ENCODE measurements around the gene AHCYL2.
"Not testable (repeated sequence)": the region's sequence is repeated elsewhere in the genome, so short reads cannot be mapped to it uniquely, and the experiment has no call there.

AHCYL2 gene

DNA sequence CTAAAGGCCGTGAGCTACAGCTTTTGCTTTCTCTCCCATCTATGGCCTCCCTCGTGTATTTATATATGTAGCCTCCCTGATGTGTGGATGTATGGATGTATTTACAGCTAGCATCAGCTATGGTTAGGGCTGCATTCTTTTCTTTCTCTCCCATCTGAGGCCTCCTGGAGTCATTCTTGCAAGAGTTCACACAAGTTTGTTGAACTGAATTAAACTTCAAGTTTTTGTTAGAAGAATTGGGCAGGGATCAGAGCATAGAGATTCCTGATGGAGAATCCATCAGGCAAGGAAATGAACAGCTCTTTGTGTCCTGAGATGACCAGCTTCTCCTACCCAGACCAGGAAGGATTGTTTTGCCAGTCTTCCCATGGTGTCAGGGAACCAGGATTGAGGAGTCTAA is 60.3 kb downstream of the AHCYL2 start:
- ChIA-PET POLR2A (no interaction called here), CTCF (interaction anchor here (0.6 to 0.7 kb wide), 2 partner anchors 8 to 66 kb away, joined by 3 to 6 read pairs; no protein-coding TSS in a partner anchor)
- no peak for DNase-seq (ENCODE audit: extremely low spot score)
- TF ChIP-seq FOXA1 (IDR thresholded peaks at IDR 0.05) (no peak), CTBP1 (IDR thresholded peaks at IDR 0.05; ENCODE audit: borderline replicate concordance) (no peak), SP1 (IDR thresholded peaks at IDR 0.05) (no peak), HDGF (IDR thresholded peaks at IDR 0.05; ENCODE audit: borderline replicate concordance) (no peak), BHLHE40 (IDR thresholded peaks at IDR 0.05; ENCODE audit: borderline replicate concordance) (no peak), ARNT (IDR thresholded peaks at IDR 0.05) (no peak), FOXM1 (IDR thresholded peaks at IDR 0.05; ENCODE audit: borderline replicate concordance) (no peak), ELF4 (IDR thresholded peaks at IDR 0.05) (no peak), TARDBP (IDR thresholded peaks at IDR 0.05) (no peak), NFRKB (IDR thresholded peaks at IDR 0.05) (no peak), ZNF384 (IDR thresholded peaks at IDR 0.05) (no peak), LEF1 (IDR thresholded peaks at IDR 0.05; ENCODE audit: borderline replicate concordance) (no peak), L3MBTL2 (conservative IDR thresholded peaks at IDR 0.05) (no peak), SUZ12 (IDR thresholded peaks at IDR 0.05) (no peak), FOXK2 (IDR thresholded peaks at IDR 0.05) (no peak)
- TF ChIP-seq, protein P1, sequence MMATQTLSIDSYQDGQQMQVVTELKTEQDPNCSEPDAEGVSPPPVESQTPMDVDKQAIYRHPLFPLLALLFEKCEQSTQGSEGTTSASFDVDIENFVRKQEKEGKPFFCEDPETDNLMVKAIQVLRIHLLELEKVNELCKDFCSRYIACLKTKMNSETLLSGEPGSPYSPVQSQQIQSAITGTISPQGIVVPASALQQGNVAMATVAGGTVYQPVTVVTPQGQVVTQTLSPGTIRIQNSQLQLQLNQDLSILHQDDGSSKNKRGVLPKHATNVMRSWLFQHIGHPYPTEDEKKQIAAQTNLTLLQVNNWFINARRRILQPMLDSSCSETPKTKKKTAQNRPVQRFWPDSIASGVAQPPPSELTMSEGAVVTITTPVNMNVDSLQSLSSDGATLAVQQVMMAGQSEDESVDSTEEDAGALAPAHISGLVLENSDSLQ (IDR thresholded peaks at IDR 0.05), result no peak

DNA sequence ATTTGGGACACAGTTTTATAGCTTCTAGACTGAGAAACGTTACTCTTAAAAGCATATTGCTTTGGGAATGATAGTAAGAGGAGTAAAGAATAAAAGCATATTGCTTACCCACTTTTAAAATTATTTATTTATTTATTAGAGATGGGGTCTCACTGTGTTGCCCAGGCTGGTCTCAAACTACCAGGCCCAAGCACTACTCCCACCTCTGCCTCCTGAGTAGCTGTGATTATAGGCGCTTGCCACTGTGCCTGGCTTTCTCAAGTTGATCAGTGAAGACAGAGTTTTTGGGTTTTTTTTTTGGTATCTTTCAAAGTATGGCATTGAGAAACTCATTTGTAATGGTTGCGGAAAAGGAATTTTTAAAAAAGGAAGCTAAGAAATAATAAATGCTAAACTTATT is 68.0 kb downstream of the AHCYL2 start:
- no peak for TF ChIP-seq TARDBP (IDR thresholded peaks at IDR 0.05)
- no peak for TF ChIP-seq SP1 (IDR thresholded peaks at IDR 0.05)
- no peak for TF ChIP-seq CTBP1 (IDR thresholded peaks at IDR 0.05; ENCODE audit: borderline replicate concordance)
- TF ChIP-seq FOXM1 (IDR thresholded peaks at IDR 0.05; ENCODE audit: borderline replicate concordance), result no peak
- TF ChIP-seq LEF1 (IDR thresholded peaks at IDR 0.05; ENCODE audit: borderline replicate concordance), result no peak
- no peak for TF ChIP-seq L3MBTL2 (conservative IDR thresholded peaks at IDR 0.05)
- TF ChIP-seq, protein P1 (IDR thresholded peaks at IDR 0.05), result no peak
- no peak for TF ChIP-seq NFRKB (IDR thresholded peaks at IDR 0.05)
- TF ChIP-seq ELF4 (IDR thresholded peaks at IDR 0.05), result no peak
- no peak for TF ChIP-seq FOXK2 (IDR thresholded peaks at IDR 0.05)
- no peak for TF ChIP-seq BHLHE40 (IDR thresholded peaks at IDR 0.05; ENCODE audit: borderline replicate concordance)
- no peak for TF ChIP-seq ARNT (IDR thresholded peaks at IDR 0.05)
- no peak for TF ChIP-seq HDGF (IDR thresholded peaks at IDR 0.05; ENCODE audit: borderline replicate concordance)
- TF ChIP-seq FOXA1 (IDR thresholded peaks at IDR 0.05), result no peak
- TF ChIP-seq ZNF384 (IDR thresholded peaks at IDR 0.05), result no peak

DNA sequence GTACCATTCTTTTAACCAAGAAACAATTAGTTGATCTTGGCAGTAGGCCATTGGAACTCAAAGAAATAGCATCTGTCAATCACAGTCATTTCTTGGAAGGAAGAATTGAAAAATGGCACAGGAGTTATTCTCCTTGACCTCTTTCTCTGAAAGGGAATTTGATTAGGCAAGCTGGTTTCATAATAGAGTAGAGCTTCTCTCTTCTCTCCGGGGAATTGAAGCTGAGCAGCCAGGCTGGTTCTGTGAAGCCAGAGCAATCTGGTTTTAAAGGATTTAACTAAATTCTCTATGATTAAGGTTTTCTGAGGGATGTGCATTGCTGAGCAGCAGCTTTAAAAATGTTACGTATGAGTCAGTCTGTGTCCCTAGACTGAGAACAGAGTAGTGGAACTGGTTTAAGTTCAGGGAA is 70.2 kb downstream of the AHCYL2 start:
- TF ChIP-seq, protein P1 (IDR thresholded peaks at IDR 0.05), result peak; percentile 39
- TF ChIP-seq TARDBP (IDR thresholded peaks at IDR 0.05) (no peak), NFRKB (IDR thresholded peaks at IDR 0.05) (no peak), FOXM1 (IDR thresholded peaks at IDR 0.05; ENCODE audit: borderline replicate concordance) (no peak), CTBP1 (IDR thresholded peaks at IDR 0.05; ENCODE audit: borderline replicate concordance) (no peak)
- DNase-seq (ENCODE audit: extremely low spot score), result no peak
- POLR2A ChIA-PET, result interaction anchor here (0.6 kb wide), 1 partner anchor 322 kb away, joined by 3 read pairs; no protein-coding TSS in a partner anchor
- CTCF ChIA-PET, result no interaction called here

More for the DNA sequence above, 68.0 kb downstream of the AHCYL2 start:
- POLR2A ChIA-PET, result no interaction called here
- no peak for DNase-seq (ENCODE audit: extremely low spot score)
- CTCF ChIA-PET, result interaction anchor here (0.6 kb wide), 1 partner anchor 111 kb away, joined by 7 read pairs; no protein-coding TSS in a partner anchor

DNA sequence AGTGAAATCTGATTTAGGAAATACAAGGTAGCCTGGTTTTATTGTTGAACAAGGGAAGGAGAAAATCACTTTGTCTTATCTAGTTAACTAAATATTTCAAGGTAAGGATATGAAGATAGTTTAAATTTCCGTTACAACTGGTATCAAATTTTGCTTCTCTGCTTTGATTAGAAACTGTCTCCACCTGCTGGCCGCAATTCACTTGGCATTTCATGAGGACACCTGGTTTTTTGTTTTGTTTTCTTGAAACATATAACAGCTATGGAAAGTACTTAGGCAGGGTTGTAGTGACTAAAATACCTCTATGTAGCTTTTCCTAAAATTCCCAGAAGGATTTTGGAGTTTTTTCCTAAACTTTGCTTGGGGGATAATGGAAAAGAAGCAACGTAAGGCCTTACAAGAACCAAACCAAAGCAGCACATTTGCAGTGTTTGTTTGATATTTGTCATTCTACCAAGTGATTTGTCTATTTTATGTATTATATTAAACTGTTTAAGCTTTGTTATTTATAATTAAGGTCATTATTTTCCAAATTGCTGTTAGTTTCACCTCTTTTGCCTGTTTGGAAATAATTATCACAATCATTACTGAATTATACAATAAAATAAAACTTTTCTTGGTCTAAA is 73.6 kb downstream of the AHCYL2 start:
- POLR2A ChIA-PET, result interaction anchor here (1.1 kb wide), 1 partner anchor 80 kb away, joined by 4 read pairs; no protein-coding TSS in a partner anchor
- CTCF ChIA-PET, result interaction anchor here (0.6 to 1.8 kb wide), 10 partner anchors 10 to 80 kb away, joined by 3 to 21 read pairs (median 3); no protein-coding TSS in a partner anchor
- DNase-seq (ENCODE audit: extremely low spot score), result peak; percentile 42
- TF ChIP-seq CTBP1 (IDR thresholded peaks at IDR 0.05; ENCODE audit: borderline replicate concordance) (no peak), FOXM1 (IDR thresholded peaks at IDR 0.05; ENCODE audit: borderline replicate concordance) (no peak), BHLHE40 (IDR thresholded peaks at IDR 0.05; ENCODE audit: borderline replicate concordance) (no peak), TARDBP (IDR thresholded peaks at IDR 0.05) (no peak), FOXK2 (IDR thresholded peaks at IDR 0.05) (no peak), SP1 (IDR thresholded peaks at IDR 0.05) (no peak), LEF1 (IDR thresholded peaks at IDR 0.05; ENCODE audit: borderline replicate concordance) (no peak), ELF4 (IDR thresholded peaks at IDR 0.05) (no peak), NFRKB (IDR thresholded peaks at IDR 0.05) (no peak)
- TF ChIP-seq, protein P1 (IDR thresholded peaks at IDR 0.05), result no peak

DNA sequence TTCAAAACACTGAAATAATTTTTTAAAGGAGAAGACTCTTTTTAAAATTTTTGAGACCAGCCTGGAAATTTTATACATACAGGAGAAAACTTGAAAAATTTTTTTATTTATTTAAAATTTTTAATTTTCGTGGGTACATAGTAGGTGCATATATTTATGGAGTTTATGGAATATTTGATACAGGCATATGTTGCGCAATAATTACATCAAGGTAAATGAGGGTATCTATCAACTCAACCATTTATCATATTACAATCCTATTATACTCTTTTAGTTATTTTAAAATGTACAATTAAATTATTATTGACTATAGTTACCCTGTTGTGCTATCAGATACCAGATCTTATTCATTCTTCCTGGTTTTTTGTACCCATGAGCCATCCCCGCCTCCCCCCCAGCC is 75.1 kb downstream of the AHCYL2 start:
- TF ChIP-seq FOXK2 (IDR thresholded peaks at IDR 0.05) (no peak), FOXA1 (IDR thresholded peaks at IDR 0.05) (no peak), ZNF384 (IDR thresholded peaks at IDR 0.05) (no peak), LEF1 (IDR thresholded peaks at IDR 0.05; ENCODE audit: borderline replicate concordance) (no peak), CTBP1 (IDR thresholded peaks at IDR 0.05; ENCODE audit: borderline replicate concordance) (no peak), L3MBTL2 (conservative IDR thresholded peaks at IDR 0.05) (no peak), NFRKB (IDR thresholded peaks at IDR 0.05) (no peak), HDGF (IDR thresholded peaks at IDR 0.05; ENCODE audit: borderline replicate concordance) (no peak), SUZ12 (IDR thresholded peaks at IDR 0.05) (no peak), SP1 (IDR thresholded peaks at IDR 0.05) (no peak), TARDBP (IDR thresholded peaks at IDR 0.05) (no peak), BHLHE40 (IDR thresholded peaks at IDR 0.05; ENCODE audit: borderline replicate concordance) (no peak), ARNT (IDR thresholded peaks at IDR 0.05) (no peak), FOXM1 (IDR thresholded peaks at IDR 0.05; ENCODE audit: borderline replicate concordance) (no peak)
- TF ChIP-seq, protein P1 (IDR thresholded peaks at IDR 0.05), result no peak
- CTCF ChIA-PET, result no interaction called here
- POLR2A ChIA-PET, result no interaction called here
- no peak for DNase-seq (ENCODE audit: extremely low spot score)

DNA sequence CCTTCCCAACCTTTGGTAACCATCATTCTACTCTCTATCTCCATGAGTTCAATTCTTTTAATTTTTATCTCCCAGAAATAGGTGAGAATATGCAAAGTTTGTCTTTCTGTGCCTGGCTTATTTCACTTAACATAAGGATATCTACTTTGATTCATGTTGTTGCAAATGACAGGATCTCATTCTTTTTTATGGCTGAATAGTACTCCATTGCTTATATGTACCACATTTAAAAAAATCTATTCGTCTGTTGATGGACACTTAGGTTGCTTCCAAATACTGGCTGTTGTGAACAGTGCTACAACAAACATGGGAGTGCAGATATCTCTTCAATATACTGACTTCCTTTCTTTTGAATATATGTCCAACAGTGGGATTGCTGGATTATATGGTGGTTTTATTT is 75.5 kb downstream of the AHCYL2 start:
- CTCF ChIA-PET; DNase-seq (ENCODE audit: extremely low spot score); POLR2A ChIA-PET: not testable (repeated sequence)

Measured in HEK293T (cell line).